GM12878 (cell line): Measurements from ENCODE around the gene CARD14. TPM values are rescaled to one million over a fixed set of nuclear protein-coding genes. Genes with fewer than 3 reads are reported as not detected.

Source experiments
- EGR1 ChIP-seq, 2 experiments: IDR thresholded peaks; 1 replicate in 1 of 2; 2 replicates in 1 of 2; pipeline ENCODE4 v1.6.1; 2011 to 2012; ENCODE audit warnings: low read depth in 2 of 2, low read length in 2 of 2, borderline replicate concordance in 1 of 2, mild to moderate bottlenecking in 1 of 2, moderate library complexity in 1 of 2
- EZH2 ChIP-seq: IDR thresholded peaks from 2 replicates; pipeline ENCODE4 v1.6.1; 2012; ENCODE audit warnings: low read depth, mild to moderate bottlenecking, control low read depth, inconsistent platforms, low read length, borderline replicate concordance; ENCODE audit not compliant: control insufficient read depth
- HDGF ChIP-seq: fragments of 450-650 bp; IDR thresholded peaks from 2 replicates; pipeline ENCODE4 v1.6.1; 2016; ENCODE audit warnings: antibody characterized with exemption
- NRF1 ChIP-seq: conservative IDR thresholded peaks from 2 replicates; pipeline ENCODE4 v1.6.1; 2011; ENCODE audit warnings: mild to moderate bottlenecking, low read depth, low read length, improper control_type of control experiment
- PAX5 ChIP-seq: IDR thresholded peaks from 2 replicates; pipeline ENCODE4 v1.6.1; 2011; ENCODE audit warnings: low read depth, low read length, borderline replicate concordance
- RELA ChIP-seq: fragments of 450-650 bp; IDR thresholded peaks from 2 replicates; pipeline ENCODE4 v1.8.0; 2014; ENCODE audit warnings: borderline replicate concordance; ENCODE audit not compliant: partially characterized antibody
- SIN3A ChIP-seq: IDR thresholded peaks from 2 replicates; pipeline ENCODE4 v1.6.1; 2012; ENCODE audit warnings: low read depth, low read length, improper control_type of control experiment
- SIX5 ChIP-seq: IDR thresholded peaks from 2 replicates; pipeline ENCODE4 v1.6.1; 2011; ENCODE audit warnings: mild to moderate bottlenecking, low read depth, low read length, moderate library complexity; ENCODE audit not compliant: severe bottlenecking
- ZNF592 ChIP-seq: fragments of 450-650 bp; IDR thresholded peaks from 2 replicates; pipeline ENCODE4 v1.6.1; 2017; ENCODE audit warnings: mild to moderate bottlenecking, moderate library complexity
- polyA plus RNA-seq, 11 experiments: library from polyadenylated mRNA; depleted of rRNA in 4 of 11; unstranded in 6 of 11; stranded (reverse) in 5 of 11; fragments of >200 nt; fragmentation: Nextera tagmentation in 4 of 11; fragmentation: Illumina TruSeq in 1 of 11; extraction: Ambion mirVana in 4 of 11; extraction: Trizol in 1 of 11; gene quantifications; 1 replicate in 1 of 11; 2 replicates in 10 of 11; pipeline versions ENCODE4 v1.2.1 to v1.2.3, GENCODE V29; 2011 to 2016; ENCODE audit warnings: inconsistent platforms in 2 of 11, missing spikeins in 2 of 11, low read depth in 1 of 11
- total RNA-seq, 4 experiments: library from RNA; depleted of rRNA in 3 of 4; stranded (reverse); fragments of >200 nt in 3 of 4; fragmentation: Illumina TruSeq in 1 of 4; extraction: Trizol in 1 of 4; gene quantifications; 2 replicates each; pipeline versions ENCODE4 v1.2.1 to v1.2.3, GENCODE V29; 2013 to 2021

The CARD14 gene
- total and polyA plus RNA-seq, 10 of the 15 experiments (the other 5 are each of a cell fraction or from before 2014, with no cell fraction given), result 0.08 to 0.15 TPM; not detected in 8

- TF ChIP-seq ZNF592 (no peak), PAX5 (no peak), SIX5 (no peak), EZH2 (no peak), HDGF (no peak), SIN3A (no peak), EGR1 (IDR thresholded peaks at IDR 0.05; ENCODE audit: borderline replicate concordance in 1 of 2, low read depth in 2 of 2, low read length in 2 of 2) (no peak), RELA (no peak), NRF1 (no peak)
- TF ChIP-seq, all 136 proteins: peak for 0
Measured at GRCh38 chr17:80213643-80213975, 43.8 kb downstream of the CARD14 start (continued).
